Measurements from ENCODE around the gene AWAT2. TPM values are rescaled to one million over a fixed set of nuclear protein-coding genes. Genes with fewer than 3 reads are reported as not detected.

Gene AWAT2
- total RNA-seq, 1 donor from 2014 or later, result not detected

- H3K27ac Mint-ChIP-seq, result no peak overlapping the region
- no peaks in the 10 kb centered on the region for H3K4me1 Mint-ChIP-seq (ENCODE audit: unreplicated experiment)
- no peak overlapping the region for H3K4me3 Mint-ChIP-seq
- DNase-seq (ENCODE audit: extremely low spot score, unreplicated experiment), result no peak
- no peaks in the 10 kb centered on the region for H3K36me3 Mint-ChIP-seq
- no peak for TF ChIP-seq CTCF (conservative IDR thresholded peaks at IDR 0.05)
- no peaks in the 10 kb centered on the region for H3K27me3 Mint-ChIP-seq
- H3K9me3 Mint-ChIP-seq, result no peaks in the 10 kb centered on the region
Measured at GRCh38 chrX:70087857-70088630, 38.3 kb upstream of the AWAT2 start.

- H3K27ac Mint-ChIP-seq, result no peak overlapping the region
- H3K4me3 Mint-ChIP-seq, result no peak overlapping the region
Measured at GRCh38 chrX:70084592-70085240, 35.0 kb upstream of the AWAT2 start.

GRCh38 chrX:70082723-70083122 lies 33.0 kb upstream of the AWAT2 start:
- Mint-ChIP-seq H3K9me3 (no peaks in the 10 kb centered on the region), H3K27ac (no peak overlapping the region), H3K36me3 (no peaks in the 10 kb centered on the region), H3K4me1 (ENCODE audit: unreplicated experiment) (no peaks in the 10 kb centered on the region), H3K27me3 (no peaks in the 10 kb centered on the region), H3K4me3 (no peak overlapping the region)
- no peak for TF ChIP-seq CTCF (conservative IDR thresholded peaks at IDR 0.05)
- no peak for DNase-seq (ENCODE audit: extremely low spot score, unreplicated experiment)

More at GRCh38 chrX:70084592-70085240, 35.0 kb upstream of the AWAT2 start:
- Mint-ChIP-seq H3K4me1 (ENCODE audit: unreplicated experiment) (no peaks in the 10 kb centered on the region), H3K9me3 (no peaks in the 10 kb centered on the region), H3K27me3 (no peaks in the 10 kb centered on the region), H3K36me3 (no peaks in the 10 kb centered on the region)
- no peak for TF ChIP-seq CTCF (conservative IDR thresholded peaks at IDR 0.05)
- no peak for DNase-seq (ENCODE audit: extremely low spot score, unreplicated experiment)

GRCh38 chrX:70079870-70080269 lies 30.1 kb upstream of the AWAT2 start:
- DNase-seq (ENCODE audit: extremely low spot score, unreplicated experiment), result no peak
- Mint-ChIP-seq H3K27ac (no peak overlapping the region), H3K4me3 (no peak overlapping the region), H3K4me1 (ENCODE audit: unreplicated experiment) (no peaks in the 10 kb centered on the region), H3K9me3 (no peaks in the 10 kb centered on the region), H3K36me3 (no peaks in the 10 kb centered on the region), H3K27me3 (no peaks in the 10 kb centered on the region)
- TF ChIP-seq CTCF (conservative IDR thresholded peaks at IDR 0.05), result no peak

- Mint-ChIP-seq H3K27ac (no peak overlapping the region), H3K4me1 (ENCODE audit: unreplicated experiment) (no peaks in the 10 kb centered on the region), H3K27me3 (no peaks in the 10 kb centered on the region), H3K36me3 (no peaks in the 10 kb centered on the region), H3K4me3 (no peak overlapping the region), H3K9me3 (no peaks in the 10 kb centered on the region)
- DNase-seq (ENCODE audit: extremely low spot score, unreplicated experiment), result no peak
- TF ChIP-seq CTCF (conservative IDR thresholded peaks at IDR 0.05), result no peak
Measured at GRCh38 chrX:70079297-70079696, 29.6 kb upstream of the AWAT2 start.

All from type B pancreatic cell (in vitro differentiated cells).